Neural cell (in vitro differentiated cells): ENCODE measurements around the gene SLC28A1. TPM values are rescaled to one million over a fixed set of nuclear protein-coding genes. Genes with fewer than 3 reads are reported as not detected.

Source experiments
- H2AFZ ChIP-seq: fragments of 200-600, 300-800 bp; sonication (generic), shearing (Covaris generic); 2 replicates; pipeline ENCODE4 v1.6.0; 2014; ENCODE audit warnings: low read depth, mild to moderate bottlenecking, antibody characterized with exemption, low read length, moderate library complexity
- H3F3A ChIP-seq: fragments of 200-600 bp; shearing (Covaris generic); 2 replicates; pipeline ENCODE4 v1.6.1; 2016; ENCODE audit warnings: mild to moderate bottlenecking, moderate library complexity, mixed read lengths, antibody characterized with exemption, low read length; ENCODE audit not compliant: insufficient read depth, poor library complexity, severe bottlenecking
- H3K27ac ChIP-seq: fragments of 200-600, 300-800 bp; sonication (generic), shearing (Covaris generic); 2 replicates; pipeline ENCODE4 v1.5.1; 2014; ENCODE audit warnings: mild to moderate bottlenecking, low read length, moderate library complexity
- H3K27me3 ChIP-seq: fragments of 300-800, 200-600 bp; sonication (generic), shearing (Covaris generic); 2 replicates; pipeline ENCODE4 v1.6.0; 2014; ENCODE audit warnings: mild to moderate bottlenecking, low read depth, low read length, moderate library complexity; ENCODE audit not compliant: insufficient read depth
- H3K36me3 ChIP-seq: fragments of 300-800, 200-600 bp; sonication (generic), shearing (Covaris generic); 2 replicates; pipeline ENCODE4 v1.5.1; 2014; ENCODE audit warnings: mild to moderate bottlenecking, antibody characterized with exemption, low read length, moderate library complexity; ENCODE audit not compliant: insufficient read depth
- H3K4me2 ChIP-seq: fragments of 300-800, 200-600 bp; sonication (generic), shearing (Covaris generic); 2 replicates; pipeline ENCODE4 v1.6.0; 2014; ENCODE audit warnings: mild to moderate bottlenecking, low read length
- H3K4me3 ChIP-seq: fragments of 300-800, 200-600 bp; sonication (generic), shearing (Covaris generic); 2 replicates; pipeline ENCODE4 v1.5.1; 2014; ENCODE audit warnings: mild to moderate bottlenecking, low read length, moderate library complexity
- H3K79me2 ChIP-seq: fragments of 200-600 bp; shearing (Covaris generic); replicated peaks from 2 replicates; pipeline ENCODE4 v1.6.0; 2014; ENCODE audit warnings: mild to moderate bottlenecking, low read length, moderate library complexity; ENCODE audit not compliant: insufficient read depth
- H3K9ac ChIP-seq: fragments of 300-800, 200-600 bp; sonication (generic), shearing (Covaris generic); 2 replicates; pipeline ENCODE4 v1.6.1; 2016; ENCODE audit warnings: mild to moderate bottlenecking, low read length, mixed read lengths
- H3K9me2 ChIP-seq: fragments of 200-600 bp; shearing (Covaris generic); 2 replicates; pipeline ENCODE4 v1.6.1; 2016; ENCODE audit warnings: mild to moderate bottlenecking, low read length, mixed read lengths; ENCODE audit not compliant: insufficient read depth
- H3K9me3 ChIP-seq: fragments of 200-600, 300-800 bp; sonication (generic), shearing (Covaris generic); 2 replicates; pipeline ENCODE4 v1.6.1; 2016; ENCODE audit warnings: mild to moderate bottlenecking, mixed run types, low read length, moderate library complexity, mixed read lengths
- H4K20me1 ChIP-seq: fragments of 200-600 bp; shearing (Covaris generic); 2 replicates; pipeline ENCODE4 v1.6.1; 2016; ENCODE audit warnings: mild to moderate bottlenecking, mixed run types; ENCODE audit not compliant: insufficient read depth
- EP300 ChIP-seq: fragments of 450-650 bp; conservative IDR thresholded peaks from 2 replicates; pipeline ENCODE4 v1.6.1; 2014; ENCODE audit warnings: antibody characterized with exemption, mild to moderate bottlenecking, moderate library complexity; ENCODE audit not compliant: poor library complexity, severe bottlenecking
- EZH2 ChIP-seq: fragments of 200-600, 300-800 bp; shearing (Covaris generic), sonication (generic); IDR thresholded peaks from 2 replicates; pipeline ENCODE4 v1.6.1; 2014; ENCODE audit warnings: antibody characterized with exemption, low read length, borderline replicate concordance, mild to moderate bottlenecking; ENCODE audit not compliant: insufficient read depth, poor library complexity, severe bottlenecking
- MXI1 ChIP-seq: fragments of 450-650 bp; conservative IDR thresholded peaks from 2 replicates; pipeline ENCODE4 v1.6.1; 2014; ENCODE audit warnings: antibody characterized with exemption, mild to moderate bottlenecking; ENCODE audit not compliant: poor library complexity, severe bottlenecking
- POLR2AphosphoS5 ChIP-seq: IDR thresholded peaks from 2 replicates; pipeline ENCODE4 v1.6.1; 2012
- RAD21 ChIP-seq: fragments of 450-650 bp; conservative IDR thresholded peaks from 2 replicates; pipeline ENCODE4 v1.6.1; 2014; ENCODE audit warnings: antibody characterized with exemption, mild to moderate bottlenecking, moderate library complexity
- SMC3 ChIP-seq: fragments of 450-650 bp; conservative IDR thresholded peaks from 2 replicates; pipeline ENCODE4 v1.6.1; 2014; ENCODE audit warnings: antibody characterized with exemption, mild to moderate bottlenecking, moderate library complexity; ENCODE audit not compliant: poor library complexity
- polyA plus RNA-seq: library from polyadenylated mRNA; depleted of rRNA; stranded (reverse); fragments of >200 nt; gene quantifications from 2 replicates; pipeline ENCODE4 v1.2.3, GENCODE V29; 2014
- TF ChIP-seq, protein P1 (sequence below): fragments of 450-650 bp; IDR thresholded peaks from 2 replicates; pipeline ENCODE4 v1.5.1; 2014; ENCODE audit warnings: antibody characterized with exemption, mild to moderate bottlenecking, moderate library complexity; ENCODE audit not compliant: poor library complexity, severe bottlenecking
- TF ChIP-seq, protein P2 (sequence below): IDR thresholded peaks from 2 replicates; pipeline ENCODE4 v1.6.1; 2012; ENCODE audit warnings: borderline replicate concordance

SLC28A1 gene
- polyA plus RNA-seq, 1 donor from 2014 or later, result not detected

DNA sequence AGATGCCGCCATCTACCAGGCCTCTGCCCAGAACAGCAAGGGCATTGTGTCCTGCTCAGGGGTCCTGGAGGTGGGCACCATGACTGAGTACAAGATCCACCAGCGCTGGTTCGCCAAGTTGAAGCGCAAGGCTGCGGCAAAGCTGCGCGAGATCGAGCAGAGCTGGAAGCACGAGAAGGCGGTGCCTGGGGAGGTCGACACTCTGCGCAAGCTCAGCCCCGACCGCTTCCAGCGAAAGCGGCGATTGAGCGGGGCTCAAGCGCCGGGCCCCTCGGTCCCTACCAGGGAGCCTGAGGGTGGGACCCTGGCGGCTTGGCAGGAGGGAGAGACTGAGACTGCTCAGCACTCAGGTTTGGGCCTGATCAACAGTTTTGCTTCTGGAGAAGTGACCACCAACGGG, 44.7 kb upstream of the SLC28A1 start:
- H3K27me3 ChIP-seq, result no peaks in the 10 kb centered on the region
- H3K79me2 ChIP-seq, result no peaks in the 10 kb centered on the region
- no peaks in the 10 kb centered on the region for H4K20me1 ChIP-seq
- no peak overlapping the region for H3K4me2 ChIP-seq
- H2AFZ ChIP-seq, result no peak overlapping the region
- H3K4me3 ChIP-seq, result no peak overlapping the region
- no peak overlapping the region for H3K9ac ChIP-seq
- no peaks in the 10 kb centered on the region for H3K9me3 ChIP-seq
- H3F3A ChIP-seq, result no peaks in the 10 kb centered on the region
- TF ChIP-seq EP300 (no peak), RAD21 (no peak), POLR2AphosphoS5 (no peak), SMC3 (no peak), EZH2 (no peak), MXI1 (no peak)
- TF ChIP-seq, protein P1, sequence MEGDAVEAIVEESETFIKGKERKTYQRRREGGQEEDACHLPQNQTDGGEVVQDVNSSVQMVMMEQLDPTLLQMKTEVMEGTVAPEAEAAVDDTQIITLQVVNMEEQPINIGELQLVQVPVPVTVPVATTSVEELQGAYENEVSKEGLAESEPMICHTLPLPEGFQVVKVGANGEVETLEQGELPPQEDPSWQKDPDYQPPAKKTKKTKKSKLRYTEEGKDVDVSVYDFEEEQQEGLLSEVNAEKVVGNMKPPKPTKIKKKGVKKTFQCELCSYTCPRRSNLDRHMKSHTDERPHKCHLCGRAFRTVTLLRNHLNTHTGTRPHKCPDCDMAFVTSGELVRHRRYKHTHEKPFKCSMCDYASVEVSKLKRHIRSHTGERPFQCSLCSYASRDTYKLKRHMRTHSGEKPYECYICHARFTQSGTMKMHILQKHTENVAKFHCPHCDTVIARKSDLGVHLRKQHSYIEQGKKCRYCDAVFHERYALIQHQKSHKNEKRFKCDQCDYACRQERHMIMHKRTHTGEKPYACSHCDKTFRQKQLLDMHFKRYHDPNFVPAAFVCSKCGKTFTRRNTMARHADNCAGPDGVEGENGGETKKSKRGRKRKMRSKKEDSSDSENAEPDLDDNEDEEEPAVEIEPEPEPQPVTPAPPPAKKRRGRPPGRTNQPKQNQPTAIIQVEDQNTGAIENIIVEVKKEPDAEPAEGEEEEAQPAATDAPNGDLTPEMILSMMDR, result no peak
- TF ChIP-seq, protein P2, sequence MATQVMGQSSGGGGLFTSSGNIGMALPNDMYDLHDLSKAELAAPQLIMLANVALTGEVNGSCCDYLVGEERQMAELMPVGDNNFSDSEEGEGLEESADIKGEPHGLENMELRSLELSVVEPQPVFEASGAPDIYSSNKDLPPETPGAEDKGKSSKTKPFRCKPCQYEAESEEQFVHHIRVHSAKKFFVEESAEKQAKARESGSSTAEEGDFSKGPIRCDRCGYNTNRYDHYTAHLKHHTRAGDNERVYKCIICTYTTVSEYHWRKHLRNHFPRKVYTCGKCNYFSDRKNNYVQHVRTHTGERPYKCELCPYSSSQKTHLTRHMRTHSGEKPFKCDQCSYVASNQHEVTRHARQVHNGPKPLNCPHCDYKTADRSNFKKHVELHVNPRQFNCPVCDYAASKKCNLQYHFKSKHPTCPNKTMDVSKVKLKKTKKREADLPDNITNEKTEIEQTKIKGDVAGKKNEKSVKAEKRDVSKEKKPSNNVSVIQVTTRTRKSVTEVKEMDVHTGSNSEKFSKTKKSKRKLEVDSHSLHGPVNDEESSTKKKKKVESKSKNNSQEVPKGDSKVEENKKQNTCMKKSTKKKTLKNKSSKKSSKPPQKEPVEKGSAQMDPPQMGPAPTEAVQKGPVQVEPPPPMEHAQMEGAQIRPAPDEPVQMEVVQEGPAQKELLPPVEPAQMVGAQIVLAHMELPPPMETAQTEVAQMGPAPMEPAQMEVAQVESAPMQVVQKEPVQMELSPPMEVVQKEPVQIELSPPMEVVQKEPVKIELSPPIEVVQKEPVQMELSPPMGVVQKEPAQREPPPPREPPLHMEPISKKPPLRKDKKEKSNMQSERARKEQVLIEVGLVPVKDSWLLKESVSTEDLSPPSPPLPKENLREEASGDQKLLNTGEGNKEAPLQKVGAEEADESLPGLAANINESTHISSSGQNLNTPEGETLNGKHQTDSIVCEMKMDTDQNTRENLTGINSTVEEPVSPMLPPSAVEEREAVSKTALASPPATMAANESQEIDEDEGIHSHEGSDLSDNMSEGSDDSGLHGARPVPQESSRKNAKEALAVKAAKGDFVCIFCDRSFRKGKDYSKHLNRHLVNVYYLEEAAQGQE, result no peak
- no peak overlapping the region for H3K27ac ChIP-seq
- H3K9me2 ChIP-seq, result no peaks in the 10 kb centered on the region
- no peaks in the 10 kb centered on the region for H3K36me3 ChIP-seq

DNA sequence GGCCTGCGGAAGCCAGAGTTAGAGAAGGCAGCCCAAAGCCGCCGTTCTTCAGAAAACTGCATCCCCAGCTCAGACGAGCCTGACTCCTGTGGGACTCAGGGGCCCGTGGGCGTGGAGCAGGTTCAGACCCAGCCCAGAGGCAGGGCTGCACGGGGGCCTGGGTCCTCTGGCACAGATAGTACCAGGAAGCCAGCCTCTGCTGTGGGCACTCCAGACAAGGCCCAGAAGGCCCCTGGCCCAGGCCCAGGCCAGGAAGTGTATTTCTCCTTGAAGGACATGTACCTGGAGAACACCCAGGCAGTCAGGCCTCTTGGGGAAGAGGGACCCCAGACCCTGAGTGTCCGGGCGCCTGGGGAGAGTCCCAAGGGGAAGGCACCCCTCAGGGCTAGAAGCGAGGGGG, 44.2 kb upstream of the SLC28A1 start:
- H3K4me2 ChIP-seq, result no peak overlapping the region
- H3K27me3 ChIP-seq, result no peaks in the 10 kb centered on the region
- H3K79me2 ChIP-seq, result no peaks in the 10 kb centered on the region
- H3K27ac ChIP-seq, result no peak overlapping the region
- no peaks in the 10 kb centered on the region for H3K36me3 ChIP-seq
- no peaks in the 10 kb centered on the region for H4K20me1 ChIP-seq
- no peak overlapping the region for H3K9ac ChIP-seq
- no peaks in the 10 kb centered on the region for H3K9me3 ChIP-seq
- no peak overlapping the region for H2AFZ ChIP-seq
- H3F3A ChIP-seq, result no peaks in the 10 kb centered on the region
- H3K9me2 ChIP-seq, result no peaks in the 10 kb centered on the region
- H3K4me3 ChIP-seq, result no peak overlapping the region
- no peak for TF ChIP-seq SMC3
